Parathyroid adenoma (tissue), 2 donors: ENCODE data around the gene PIK3R1.

Source experiments
- H2AFZ ChIP-seq: fragments of 300-600 bp; sonication (generic); one replicate; pipeline ENCODE4 v1.7.0; 2017; ENCODE audit warnings: antibody characterized with exemption, mild to moderate bottlenecking
- H3K27ac ChIP-seq: fragments of 300-600 bp; sonication (generic); one replicate; pipeline ENCODE4 v1.7.0; 2017
- H3K27me3 ChIP-seq: fragments of 300-600 bp; sonication (generic); one replicate; pipeline ENCODE4 v1.7.0; 2017; ENCODE audit warnings: low read length; ENCODE audit not compliant: control insufficient read depth, insufficient read depth
- H3K36me3 ChIP-seq: fragments of 300-600 bp; sonication (generic); one replicate; pipeline ENCODE4 v1.7.0; 2017; ENCODE audit warnings: low read length; ENCODE audit not compliant: control insufficient read depth, insufficient read depth
- H3K4me1 ChIP-seq: fragments of 300-600 bp; sonication (generic); one replicate; pipeline ENCODE4 v1.7.0; 2017; ENCODE audit warnings: control low read depth
- H3K4me2 ChIP-seq: fragments of 300-600 bp; sonication (generic); one replicate; pipeline ENCODE4 v1.7.0; 2017; ENCODE audit warnings: low read length
- H3K4me3 ChIP-seq: fragments of 300-600 bp; sonication (generic); one replicate; pipeline ENCODE4 v1.7.0; 2017; ENCODE audit warnings: low read depth, low read length
- H3K79me2 ChIP-seq: fragments of 300-600 bp; sonication (generic); one replicate; pipeline ENCODE4 v1.7.0; 2017; ENCODE audit warnings: control low read depth
- H3K9ac ChIP-seq: fragments of 300-600 bp; sonication (generic); one replicate; pipeline ENCODE4 v1.7.0; 2017; ENCODE audit warnings: mild to moderate bottlenecking
- H3K9me3 ChIP-seq: fragments of 300-600 bp; sonication (generic); one replicate; pipeline ENCODE4 v1.7.0; 2017; ENCODE audit warnings: low read length; ENCODE audit not compliant: control insufficient read depth
- CTCF ChIP-seq: fragments of 300-600 bp; sonication (generic); IDR thresholded peaks from one replicate; pipeline ENCODE4 v1.7.0; 2017; ENCODE audit warnings: antibody characterized with exemption, mild to moderate bottlenecking
- donor health status: primary hyperparathyroidism.

Gene PIK3R1

GRCh38 chr5:68266457-68266856, 50.9 kb downstream of the PIK3R1 start:
- Histone ChIP-seq H3K27me3 (no peaks in the 10 kb centered on the region), H3K27ac (peak overlapping the region; percentile 69), H3K9me3 (no peaks in the 10 kb centered on the region), H3K4me3 (no peak overlapping the region), H3K4me2 (no peak overlapping the region), H3K9ac (no peak overlapping the region), H3K36me3 (no peaks in the 10 kb centered on the region), H2AFZ (peak overlapping the region; percentile 52), H3K4me1 (peaks cover 46% of the 10 kb centered on the region), H3K79me2 (peaks cover 11% of the 10 kb centered on the region)
- TF ChIP-seq CTCF = no peak

- H3K4me3 ChIP-seq = no peak overlapping the region
- no peaks in the 10 kb centered on the region for H3K27me3 ChIP-seq
- H3K9ac ChIP-seq = no peak overlapping the region
- H3K36me3 ChIP-seq = no peaks in the 10 kb centered on the region
- TF ChIP-seq CTCF = no peak
- H3K79me2 ChIP-seq = peaks cover 16% of the 10 kb centered on the region
- peak overlapping the region; percentile 69 for H3K27ac ChIP-seq
- H3K4me2 ChIP-seq = no peak overlapping the region
- peak overlapping the region; percentile 52 for H2AFZ ChIP-seq
- no peaks in the 10 kb centered on the region for H3K9me3 ChIP-seq
- H3K4me1 ChIP-seq = peaks cover 46% of the 10 kb centered on the region
Measured at GRCh38 chr5:68267066-68267465, 51.5 kb downstream of the PIK3R1 start.

DNA sequence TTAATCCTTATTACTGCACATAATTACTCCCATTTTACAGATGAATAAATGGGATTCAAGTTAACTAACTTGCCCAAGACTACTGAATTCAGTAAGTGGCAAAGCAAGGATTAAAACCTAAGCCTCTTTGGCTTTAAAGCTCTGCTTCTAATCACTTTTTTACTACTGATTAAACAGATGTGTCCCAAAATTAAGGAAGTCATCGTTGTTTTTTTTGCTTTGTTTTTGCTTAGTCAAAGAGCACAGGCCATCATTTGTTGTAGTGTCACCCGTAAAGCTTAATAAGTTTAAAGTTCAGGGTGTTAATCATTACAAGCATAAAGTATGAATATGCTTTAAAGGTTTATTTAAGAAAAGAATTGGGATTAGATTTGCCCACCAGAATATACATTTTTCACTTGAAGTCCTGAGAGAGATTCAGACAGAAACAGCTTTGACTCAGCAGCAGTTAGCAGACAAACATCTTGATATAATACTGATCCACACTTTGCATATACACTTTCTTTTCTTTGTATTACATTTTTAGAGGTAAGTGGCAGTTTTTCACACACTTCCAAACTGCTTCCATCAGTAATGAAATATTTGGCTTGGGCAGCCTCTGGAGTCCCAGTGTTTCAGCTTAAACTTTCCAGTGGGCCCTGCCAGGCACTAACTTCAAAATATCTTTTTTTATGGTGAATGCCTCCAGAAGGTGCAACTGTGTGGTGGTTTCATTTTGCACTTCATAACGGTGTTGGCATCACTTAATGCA, 52.7 kb downstream of the PIK3R1 start:
- no peak overlapping the region for H3K9ac ChIP-seq
- no peaks in the 10 kb centered on the region for H3K36me3 ChIP-seq
- peak overlapping the region; percentile 69 for H3K27ac ChIP-seq
- H2AFZ ChIP-seq = peak overlapping the region; percentile 16
- peaks cover 45% of the 10 kb centered on the region for H3K4me1 ChIP-seq
- TF ChIP-seq CTCF = no peak
- H3K4me3 ChIP-seq = no peak overlapping the region
- no peak overlapping the region for H3K4me2 ChIP-seq
- H3K79me2 ChIP-seq = peaks cover 23% of the 10 kb centered on the region
- H3K9me3 ChIP-seq = no peaks in the 10 kb centered on the region
- H3K27me3 ChIP-seq = no peaks in the 10 kb centered on the region

GRCh38 chr5:68268852-68269130, 53.2 kb downstream of the PIK3R1 start:
- Histone ChIP-seq H2AFZ (peak overlapping the region; percentile 16), H3K27ac (peak overlapping the region; percentile 69), H3K9me3 (no peaks in the 10 kb centered on the region), H3K4me2 (no peak overlapping the region), H3K9ac (no peak overlapping the region), H3K27me3 (no peaks in the 10 kb centered on the region), H3K4me1 (peaks cover 43% of the 10 kb centered on the region), H3K79me2 (peaks cover 25% of the 10 kb centered on the region), H3K36me3 (no peaks in the 10 kb centered on the region), H3K4me3 (no peak overlapping the region)
- TF ChIP-seq CTCF = no peak

- no peaks in the 10 kb centered on the region for H3K9me3 ChIP-seq
- H3K4me2 ChIP-seq = no peak overlapping the region
- H3K27me3 ChIP-seq = no peaks in the 10 kb centered on the region
- no peak overlapping the region for H2AFZ ChIP-seq
- H3K79me2 ChIP-seq = peaks cover 28% of the 10 kb centered on the region
- H3K27ac ChIP-seq = no peak overlapping the region
- no peak for TF ChIP-seq CTCF
- H3K9ac ChIP-seq = no peak overlapping the region
- H3K36me3 ChIP-seq = no peaks in the 10 kb centered on the region
- H3K4me3 ChIP-seq = no peak overlapping the region
- peaks cover 35% of the 10 kb centered on the region for H3K4me1 ChIP-seq
Measured at GRCh38 chr5:68269820-68270219, 54.3 kb downstream of the PIK3R1 start.
